K562 (cell line): ENCODE data around the gene PDCD11. TPM values are rescaled to one million over a fixed set of nuclear protein-coding genes. Genes with fewer than 3 reads are reported as not detected.
A peak's percentile ranks its signal among the peaks of the same experiment; 100 is the strongest.

ENCODE experiments used
- ARID1B ChIP-seq: fragments of 450-650 bp; IDR thresholded peaks from 2 replicates; pipeline ENCODE4 v1.6.1; 2016; ENCODE audit warnings: antibody characterized with exemption, mild to moderate bottlenecking, inconsistent platforms
- CBX8 ChIP-seq: fragments of 200-600 bp; sonication (generic); IDR thresholded peaks from 2 replicates; pipeline ENCODE4 v1.6.1; 2012; ENCODE audit warnings: borderline replicate concordance, mixed run types, low read depth, mild to moderate bottlenecking, moderate library complexity, mixed read lengths, low read length, control low read depth, inconsistent platforms; ENCODE audit not compliant: poor library complexity, severe bottlenecking; ENCODE audit errors: extremely low read depth
- DDX20 ChIP-seq: fragments of 450-650 bp; IDR thresholded peaks from 2 replicates; pipeline ENCODE4 v1.6.1; 2016; ENCODE audit warnings: missing genetic modification characterization, low read depth, mild to moderate bottlenecking, missing compliant biosample characterization, moderate library complexity
- HMGN3 ChIP-seq: IDR thresholded peaks from 2 replicates; pipeline ENCODE4 v1.6.1; 2011; ENCODE audit warnings: borderline replicate concordance, low read depth, mild to moderate bottlenecking, mixed read lengths, low read length; ENCODE audit not compliant: insufficient read length; ENCODE audit errors: extremely low read depth
- HOXB6 ChIP-seq: fragments of 250-450 bp; sonication (Bioruptor Pico); IDR thresholded peaks from 2 replicates; pipeline ENCODE4 v1.5.1; 2022; ENCODE audit warnings: mild to moderate bottlenecking, borderline replicate concordance
- IRF2 ChIP-seq: sonication (generic); formaldehyde crosslinking; IDR thresholded peaks from 2 replicates; pipeline ENCODE4 v1.8.1; 2022; ENCODE audit warnings: mild to moderate bottlenecking, missing genetic modification reagents
- LARP7 ChIP-seq: fragments of 450-650 bp; IDR thresholded peaks from 2 replicates; pipeline ENCODE4 v1.6.1; 2016
- MBD2 ChIP-seq: sonication (generic); IDR thresholded peaks from 2 replicates; pipeline ENCODE4 v1.6.1; 2016; ENCODE audit warnings: low read depth, borderline replicate concordance
- MEIS2 ChIP-seq: fragments of 450-650 bp; IDR thresholded peaks from 2 replicates; pipeline ENCODE4 v1.6.1; 2014; ENCODE audit warnings: mild to moderate bottlenecking; ENCODE audit not compliant: partially characterized antibody
- NFYB ChIP-seq: IDR thresholded peaks from 2 replicates; pipeline ENCODE4 v1.6.1; 2011; ENCODE audit warnings: mild to moderate bottlenecking, moderate library complexity; ENCODE audit not compliant: insufficient read length; ENCODE audit errors: extremely low read depth
- POLR2AphosphoS5 ChIP-seq: IDR thresholded peaks from 2 replicates; pipeline ENCODE4 v1.6.1; 2011; ENCODE audit warnings: mild to moderate bottlenecking, low read depth, low read length, moderate library complexity; ENCODE audit not compliant: control insufficient read depth, insufficient read depth
- SRF ChIP-seq, 2 experiments: fragments of 250-450, 450-650 bp in 1 of 2; sonication (Bioruptor Pico) in 1 of 2; sonication (generic) in 1 of 2; formaldehyde crosslinking; IDR thresholded peaks; 2 replicates each; pipeline versions ENCODE4 v1.5.0 to v1.5.1; 2020 to 2022; ENCODE audit warnings: mild to moderate bottlenecking in 1 of 2, missing genetic modification reagents in 1 of 2
- TAF9B ChIP-seq: fragments of 450-650 bp; IDR thresholded peaks from 2 replicates; pipeline ENCODE4 v1.6.1; 2018; ENCODE audit warnings: mild to moderate bottlenecking; ENCODE audit not compliant: partially characterized antibody
- TFAM ChIP-seq: fragments of 250-450 bp; sonication (Bioruptor Pico); conservative IDR thresholded peaks from 2 replicates; pipeline ENCODE4 v1.5.0; 2021; ENCODE audit warnings: mild to moderate bottlenecking, moderate library complexity
- TRIM28 ChIP-seq: fragments of 450-650 bp; IDR thresholded peaks from 2 replicates; pipeline ENCODE4 v1.6.1; 2017
- ZKSCAN8 ChIP-seq: fragments of 200-800 bp; sonication (Bioruptor generic); IDR thresholded peaks from 2 replicates; pipeline ENCODE4 v1.6.1; 2016; ENCODE audit warnings: missing genetic modification characterization, missing compliant biosample characterization
- ZNF12 ChIP-seq: sonication (generic); formaldehyde crosslinking; IDR thresholded peaks from 2 replicates; pipeline ENCODE4 v1.4.0; 2020; ENCODE audit warnings: mild to moderate bottlenecking, missing genetic modification reagents
- polyA plus RNA-seq, 8 experiments: library from polyadenylated mRNA; depleted of rRNA in 4 of 8; stranded (reverse) in 5 of 8; unstranded in 3 of 8; fragments of >200 nt; fragmentation: Nextera tagmentation in 2 of 8; fragmentation: Illumina TruSeq in 1 of 8; extraction: Ambion mirVana in 2 of 8; extraction: Trizol in 1 of 8; gene quantifications; 2 replicates each; pipeline versions ENCODE4 v1.2.1 to v1.2.3, GENCODE V29; 2011 to 2014; ENCODE audit warnings: inconsistent platforms in 1 of 8, missing spikeins in 1 of 8
- total RNA-seq, 7 experiments: library from RNA; depleted of rRNA in 6 of 7; stranded (reverse); fragments of >200 nt in 6 of 7; fragmentation: Illumina TruSeq in 2 of 7; extraction: Trizol in 2 of 7; gene quantifications; 2 replicates each; pipeline versions ENCODE4 v1.2.1 to v1.2.3, GENCODE V29; 2011 to 2021; ENCODE audit warnings: low replicate concordance in 1 of 7
- TF ChIP-seq, protein P1 (sequence below): fragments of 450-650 bp; IDR thresholded peaks from 2 replicates; pipeline ENCODE4 v1.6.1; 2016; ENCODE audit warnings: missing biosample characterization, missing genetic modification characterization
- TF ChIP-seq, protein P2 (sequence below), 2 experiments: fragments of 450-650 bp in 1 of 2; sonication (generic) in 1 of 2; formaldehyde crosslinking in 1 of 2; IDR thresholded peaks in 1 of 2; conservative IDR thresholded peaks in 1 of 2; 2 replicates each; pipeline versions ENCODE4 v1.6.1 to v1.8.1; 2016 to 2023; ENCODE audit warnings: mild to moderate bottlenecking in 2 of 2, moderate library complexity in 2 of 2, inconsistent platforms in 1 of 2, missing genetic modification reagents in 1 of 2
- TF ChIP-seq, protein P3 (sequence below), 2 experiments: IDR thresholded peaks in 1 of 2; conservative IDR thresholded peaks in 1 of 2; 2 replicates each; pipeline ENCODE4 v1.6.1; 2016; ENCODE audit warnings: low read depth in 2 of 2, mild to moderate bottlenecking in 1 of 2, missing compliant biosample characterization in 1 of 2, missing genetic modification characterization in 1 of 2, moderate library complexity in 1 of 2
- TF ChIP-seq, protein P4 (sequence below): IDR thresholded peaks from 2 replicates; pipeline ENCODE4 v1.6.1; 2011; ENCODE audit not compliant: insufficient read length; ENCODE audit errors: extremely low read depth
- TF ChIP-seq, protein P5 (sequence below): fragments of 250-450 bp; sonication (Bioruptor Pico); IDR thresholded peaks from 2 replicates; pipeline ENCODE4 v1.8.0; 2022; ENCODE audit warnings: moderate library complexity, mild to moderate bottlenecking, inconsistent platforms

Gene PDCD11
- total and polyA plus RNA-seq, 9 of the 15 experiments (the other 6 are each of a cell fraction or from before 2014, with no cell fraction given), result 14.8 to 73.8 (median 50.0) TPM

DNA sequence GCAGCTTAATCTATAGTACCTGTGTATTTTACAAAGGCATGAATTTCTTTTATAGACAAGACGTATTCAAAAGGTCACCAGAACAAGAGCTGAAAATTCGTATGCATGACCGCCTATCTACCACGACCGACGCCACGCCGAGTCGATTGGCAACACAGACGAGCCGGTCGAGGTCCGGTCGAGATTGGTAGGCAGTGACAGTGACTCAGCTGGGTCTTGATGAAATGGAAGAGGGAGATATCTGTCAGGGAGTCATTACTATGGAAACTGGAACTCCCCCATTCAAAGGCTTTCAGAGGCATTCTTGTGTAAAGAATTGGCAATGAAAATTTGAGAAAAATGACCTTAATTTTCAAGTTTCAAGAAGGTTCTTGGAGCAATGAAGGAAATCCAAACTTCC, 2.2 kb upstream of the PDCD11 start (continued):
- TF ChIP-seq, protein P1, sequence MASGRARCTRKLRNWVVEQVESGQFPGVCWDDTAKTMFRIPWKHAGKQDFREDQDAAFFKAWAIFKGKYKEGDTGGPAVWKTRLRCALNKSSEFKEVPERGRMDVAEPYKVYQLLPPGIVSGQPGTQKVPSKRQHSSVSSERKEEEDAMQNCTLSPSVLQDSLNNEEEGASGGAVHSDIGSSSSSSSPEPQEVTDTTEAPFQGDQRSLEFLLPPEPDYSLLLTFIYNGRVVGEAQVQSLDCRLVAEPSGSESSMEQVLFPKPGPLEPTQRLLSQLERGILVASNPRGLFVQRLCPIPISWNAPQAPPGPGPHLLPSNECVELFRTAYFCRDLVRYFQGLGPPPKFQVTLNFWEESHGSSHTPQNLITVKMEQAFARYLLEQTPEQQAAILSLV (tag), result no peak
- TF ChIP-seq CBX8 (no peak), HMGN3 (no peak), SRF (CRISPR knock-in tag; IDR thresholded peaks at IDR 0.05) (no peak), MBD2 (no peak), MEIS2 (peak; percentile 71), TFAM (CRISPR knock-in tag) (no peak), ZKSCAN8 (no peak), DDX20 (tag) (no peak), HOXB6 (CRISPR knock-in tag) (no peak), ZNF12 (CRISPR knock-in tag) (no peak), TRIM28 (no peak), IRF2 (CRISPR knock-in tag) (no peak), TAF9B (no peak), NFYB (no peak), POLR2AphosphoS5 (peak; percentile 50; the same call in 1 of the 2 replicates), ARID1B (peak; percentile 45), LARP7 (no peak)
- TF ChIP-seq, protein P2, sequence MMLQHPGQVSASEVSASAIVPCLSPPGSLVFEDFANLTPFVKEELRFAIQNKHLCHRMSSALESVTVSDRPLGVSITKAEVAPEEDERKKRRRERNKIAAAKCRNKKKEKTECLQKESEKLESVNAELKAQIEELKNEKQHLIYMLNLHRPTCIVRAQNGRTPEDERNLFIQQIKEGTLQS (IDR thresholded peaks at IDR 0.05), result peak; percentile 33; the same call in 1 of the 2 replicates
- TF ChIP-seq, protein P2 (CRISPR knock-in tag; conservative IDR thresholded peaks at IDR 0.05), result no peak
- TF ChIP-seq, protein P3, sequence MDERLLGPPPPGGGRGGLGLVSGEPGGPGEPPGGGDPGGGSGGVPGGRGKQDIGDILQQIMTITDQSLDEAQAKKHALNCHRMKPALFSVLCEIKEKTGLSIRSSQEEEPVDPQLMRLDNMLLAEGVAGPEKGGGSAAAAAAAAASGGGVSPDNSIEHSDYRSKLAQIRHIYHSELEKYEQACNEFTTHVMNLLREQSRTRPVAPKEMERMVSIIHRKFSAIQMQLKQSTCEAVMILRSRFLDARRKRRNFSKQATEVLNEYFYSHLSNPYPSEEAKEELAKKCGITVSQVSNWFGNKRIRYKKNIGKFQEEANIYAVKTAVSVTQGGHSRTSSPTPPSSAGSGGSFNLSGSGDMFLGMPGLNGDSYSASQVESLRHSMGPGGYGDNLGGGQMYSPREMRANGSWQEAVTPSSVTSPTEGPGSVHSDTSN (CRISPR knock-in tag; IDR thresholded peaks at IDR 0.05; ENCODE audit: low read depth), result no peak
- TF ChIP-seq, protein P3 (tag; conservative IDR thresholded peaks at IDR 0.05; ENCODE audit: low read depth), result peak; percentile 19; the same call in 1 of the 2 replicates
- TF ChIP-seq, protein P4, sequence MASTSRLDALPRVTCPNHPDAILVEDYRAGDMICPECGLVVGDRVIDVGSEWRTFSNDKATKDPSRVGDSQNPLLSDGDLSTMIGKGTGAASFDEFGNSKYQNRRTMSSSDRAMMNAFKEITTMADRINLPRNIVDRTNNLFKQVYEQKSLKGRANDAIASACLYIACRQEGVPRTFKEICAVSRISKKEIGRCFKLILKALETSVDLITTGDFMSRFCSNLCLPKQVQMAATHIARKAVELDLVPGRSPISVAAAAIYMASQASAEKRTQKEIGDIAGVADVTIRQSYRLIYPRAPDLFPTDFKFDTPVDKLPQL, result no peak
- TF ChIP-seq, protein P5, sequence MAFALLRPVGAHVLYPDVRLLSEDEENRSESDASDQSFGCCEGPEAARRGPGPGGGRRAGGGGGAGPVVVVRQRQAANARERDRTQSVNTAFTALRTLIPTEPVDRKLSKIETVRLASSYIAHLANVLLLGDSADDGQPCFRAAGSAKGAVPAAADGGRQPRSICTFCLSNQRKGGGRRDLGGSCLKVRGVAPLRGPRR (CRISPR knock-in tag), result no peak
